Prostate gland (tissue), 2 donors: ENCODE measurements around the gene BTG1. TPM values are rescaled to one million over a fixed set of nuclear protein-coding genes. Genes with fewer than 3 reads are reported as not detected.

ENCODE experiments used
- DNase-seq: peaks from one replicate; pipeline ENCODE4 v3.0.0-alpha.2; 2019; ENCODE audit warnings: low spot score
- H3K27ac ChIP-seq, 2 donors: fragments of 200-600 bp; sonication (generic); 2 replicates each; pipeline ENCODE4 v1.5.1; 2017 to 2019
- H3K27me3 ChIP-seq: fragments of 200-600 bp; sonication (generic); replicated peaks from 2 replicates; pipeline ENCODE4 v1.5.1; 2019; ENCODE audit not compliant: insufficient read depth
- H3K36me3 ChIP-seq, 2 donors: fragments of 200-600 bp; sonication (generic); 1 replicate in 1 of 2; 2 replicates in 1 of 2; pipeline versions ENCODE4 v1.5.1 to v1.8.1; 2017 to 2019
- H3K4me1 ChIP-seq: fragments of 200-600 bp; sonication (generic); replicated peaks from 2 replicates; pipeline ENCODE4 v1.5.1; 2019
- H3K4me3 ChIP-seq, 2 donors: fragments of 200-600 bp; sonication (generic); 2 replicates each; pipeline ENCODE4 v1.5.1; 2017 to 2019
- H3K9me3 ChIP-seq: fragments of 200-600 bp; sonication (generic); 2 replicates; pipeline ENCODE4 v1.5.1; 2017
- CTCF ChIP-seq, 4 experiments: fragments of 200-600 bp in 2 of 4; fragments of 450-650 bp in 2 of 4; sonication (generic) in 2 of 4; IDR thresholded peaks; 1 replicate in 3 of 4; 2 replicates in 1 of 4; pipeline ENCODE4 v1.5.1; 2016 to 2019; ENCODE audit warnings: antibody characterized with exemption in 4 of 4, mild to moderate bottlenecking in 2 of 4, moderate library complexity in 2 of 4
- POLR2A ChIP-seq: fragments of 450-650 bp; IDR thresholded peaks from one replicate; pipeline ENCODE4 v1.6.1; 2016; ENCODE audit warnings: antibody characterized with exemption, mild to moderate bottlenecking
- POLR2AphosphoS5 ChIP-seq: sonication (generic); formaldehyde crosslinking; IDR thresholded peaks from one replicate; pipeline ENCODE4 v1.6.1; 2017; ENCODE audit warnings: antibody characterized with exemption
- WGBS: methylation state at CpG from one replicate; pipeline ENCODE4 v1.1.5; 2018; 5-methylcytosine and 5-hydroxymethylcytosine counted together
- intact Hi-C: fragments of 100-400 bp; cut with DNase I; formaldehyde crosslinking; loops from one replicate; pipeline ENCODE4 v1.14.2; 2022
- total RNA-seq, 2 donors: library from RNA; depleted of rRNA; stranded (reverse); fragments of >200 nt; gene quantifications; one replicate each; pipeline ENCODE4 v1.1.0, GENCODE V29; 2016

BTG1 gene
- total RNA-seq, 2 donors from 2014 or later: 52.7 to 56.9 TPM

- Histone ChIP-seq H3K4me1 (no peaks in the 10 kb centered on the region), H3K27me3 (no peaks in the 10 kb centered on the region), H3K27ac (no peak overlapping the region), H3K4me3 (no peak overlapping the region), H3K36me3 (no peaks in the 10 kb centered on the region), H3K9me3 (no peaks in the 10 kb centered on the region)
- intact Hi-C loops: no loop called here
- 71% methylated on average over 1 of the region's 1 CpG for WGBS
- DNase-seq: no peak
- TF ChIP-seq CTCF (IDR thresholded peaks at IDR 0.05) (no peak), POLR2AphosphoS5 (no peak), POLR2A (no peak)
Measured at GRCh38 chr12:92164712-92165111, 19.1 kb upstream of the BTG1 start.

GRCh38 chr12:92162079-92162478, 16.4 kb upstream of the BTG1 start:
- no peaks in the 10 kb centered on the region for H3K4me1 ChIP-seq
- no peak overlapping the region for H3K4me3 ChIP-seq
- H3K27me3 ChIP-seq: no peaks in the 10 kb centered on the region
- no peak for TF ChIP-seq POLR2AphosphoS5
- TF ChIP-seq POLR2A: no peak
- no peak for TF ChIP-seq CTCF (IDR thresholded peaks at IDR 0.05)
- no peak overlapping the region for H3K27ac ChIP-seq
- no peaks in the 10 kb centered on the region for H3K36me3 ChIP-seq
- no peaks in the 10 kb centered on the region for H3K9me3 ChIP-seq
- intact Hi-C loops: no loop called here
- DNase-seq: no peak
- 100% methylated on average over 1 of the region's 1 CpG for WGBS

- peak overlapping the region in 1 of 2 donors; percentile 5 for H3K27ac ChIP-seq
- H3K27me3 ChIP-seq: no peaks in the 10 kb centered on the region
- no peaks in the 10 kb centered on the region for H3K9me3 ChIP-seq
- no peak for DNase-seq
- H3K4me1 ChIP-seq: no peaks in the 10 kb centered on the region
- no peak overlapping the region for H3K4me3 ChIP-seq
- TF ChIP-seq POLR2AphosphoS5: no peak
- no peak for TF ChIP-seq CTCF (IDR thresholded peaks at IDR 0.05)
- TF ChIP-seq POLR2A: no peak
- WGBS: 45% methylated on average over 6 of the region's 6 CpGs
- H3K36me3 ChIP-seq: no peaks in the 10 kb centered on the region
- intact Hi-C loops: no loop called here
Measured at GRCh38 chr12:92158796-92159439, 13.3 kb upstream of the BTG1 start.

GRCh38 chr12:92156704-92157395, 11.2 kb upstream of the BTG1 start:
- Histone ChIP-seq H3K9me3 (no peaks in the 10 kb centered on the region), H3K4me3 (no peak overlapping the region), H3K4me1 (no peaks in the 10 kb centered on the region), H3K36me3 (no peaks in the 10 kb centered on the region), H3K27ac (no peak overlapping the region), H3K27me3 (no peaks in the 10 kb centered on the region)
- DNase-seq: no peak
- intact Hi-C loops: no loop called here
- TF ChIP-seq POLR2A (no peak), CTCF (IDR thresholded peaks at IDR 0.05) (no peak), POLR2AphosphoS5 (no peak)
- WGBS: 97% methylated on average over 6 of the region's 6 CpGs

GRCh38 chr12:92156139-92156538, 10.5 kb upstream of the BTG1 start:
- no peak for DNase-seq
- Histone ChIP-seq H3K36me3 (no peaks in the 10 kb centered on the region), H3K4me1 (no peaks in the 10 kb centered on the region), H3K4me3 (no peak overlapping the region), H3K27me3 (no peaks in the 10 kb centered on the region), H3K27ac (no peak overlapping the region), H3K9me3 (no peaks in the 10 kb centered on the region)
- TF ChIP-seq POLR2A (no peak), POLR2AphosphoS5 (no peak), CTCF (IDR thresholded peaks at IDR 0.05) (no peak)
- intact Hi-C loops: no loop called here
- 94% methylated on average over 2 of the region's 2 CpGs for WGBS
